Activated naive CD4-positive, alpha-beta T cell treated with anti-CD3 and anti-CD28 coated beads, Interleukin-2, amount 50 U/mL, for 16 hours (primary cell): Measurements from ENCODE around the gene KLHL17.
"Not testable (repeated sequence)": the region's sequence is repeated elsewhere in the genome, so short reads cannot be mapped to it uniquely, and the experiment has no call there.

Source experiments
- DNase-seq: peaks from one replicate; pipeline ENCODE4 v3.0.0-alpha.2; 2020

Gene KLHL17

DNA sequence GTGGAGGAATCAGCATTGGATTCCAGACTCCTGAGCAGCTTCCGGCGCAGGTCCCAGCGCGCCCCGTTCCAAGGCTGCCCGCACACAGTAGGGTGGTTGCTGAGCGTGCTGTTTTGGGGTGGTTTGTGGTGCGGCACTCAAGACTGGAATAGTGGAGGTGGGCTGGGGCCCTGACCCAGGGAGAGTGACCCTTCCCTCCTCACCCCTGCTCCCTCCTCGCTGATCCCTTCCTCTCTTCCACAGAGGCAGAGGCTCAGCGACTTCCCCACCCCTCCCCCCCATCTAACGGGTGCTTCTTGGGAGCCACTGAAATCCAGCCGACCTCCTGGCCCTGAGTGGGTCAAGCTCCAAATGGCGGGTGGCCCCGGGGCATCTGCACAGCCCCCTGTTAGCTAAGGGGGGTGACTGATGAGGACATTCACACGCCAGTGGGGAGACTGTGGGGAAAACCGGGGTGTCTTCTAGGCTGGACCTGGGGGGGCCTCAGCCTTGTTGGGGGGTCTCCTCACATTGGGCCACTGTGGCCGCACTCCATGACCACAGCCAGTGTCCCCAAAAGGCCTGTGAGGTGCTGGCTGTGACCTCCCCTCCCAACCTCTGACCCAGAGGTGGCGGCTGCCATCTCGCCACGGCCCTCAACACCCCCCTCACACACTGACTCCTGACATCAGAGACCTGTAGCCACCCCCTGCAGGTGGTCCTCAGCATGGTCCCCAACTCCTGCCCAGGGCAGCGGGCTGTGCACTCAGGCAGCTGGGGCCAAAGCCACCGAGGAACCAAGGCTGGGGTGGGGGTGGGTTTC is 43.4 kb downstream of the KLHL17 start:
- no peak for DNase-seq

DNA sequence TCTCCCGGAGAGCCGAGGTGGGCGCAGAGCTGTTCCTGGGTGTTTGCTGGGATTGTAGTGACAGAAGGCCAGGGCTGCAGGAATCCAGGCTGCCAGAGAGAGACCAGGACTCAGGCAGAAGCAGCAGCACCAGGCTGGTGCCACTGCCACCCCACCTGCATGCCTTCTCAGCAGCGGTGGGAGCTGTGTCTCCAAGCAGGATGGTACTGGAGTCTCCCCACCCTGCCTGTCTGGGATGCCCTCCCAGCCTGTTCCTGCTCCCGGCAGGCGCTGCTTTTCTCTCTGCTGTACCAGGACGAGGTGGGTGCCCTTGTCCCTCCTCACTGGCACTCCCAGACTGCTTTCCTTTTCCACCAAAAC is 44.0 kb downstream of the KLHL17 start:
- DNase-seq = no peak

DNA sequence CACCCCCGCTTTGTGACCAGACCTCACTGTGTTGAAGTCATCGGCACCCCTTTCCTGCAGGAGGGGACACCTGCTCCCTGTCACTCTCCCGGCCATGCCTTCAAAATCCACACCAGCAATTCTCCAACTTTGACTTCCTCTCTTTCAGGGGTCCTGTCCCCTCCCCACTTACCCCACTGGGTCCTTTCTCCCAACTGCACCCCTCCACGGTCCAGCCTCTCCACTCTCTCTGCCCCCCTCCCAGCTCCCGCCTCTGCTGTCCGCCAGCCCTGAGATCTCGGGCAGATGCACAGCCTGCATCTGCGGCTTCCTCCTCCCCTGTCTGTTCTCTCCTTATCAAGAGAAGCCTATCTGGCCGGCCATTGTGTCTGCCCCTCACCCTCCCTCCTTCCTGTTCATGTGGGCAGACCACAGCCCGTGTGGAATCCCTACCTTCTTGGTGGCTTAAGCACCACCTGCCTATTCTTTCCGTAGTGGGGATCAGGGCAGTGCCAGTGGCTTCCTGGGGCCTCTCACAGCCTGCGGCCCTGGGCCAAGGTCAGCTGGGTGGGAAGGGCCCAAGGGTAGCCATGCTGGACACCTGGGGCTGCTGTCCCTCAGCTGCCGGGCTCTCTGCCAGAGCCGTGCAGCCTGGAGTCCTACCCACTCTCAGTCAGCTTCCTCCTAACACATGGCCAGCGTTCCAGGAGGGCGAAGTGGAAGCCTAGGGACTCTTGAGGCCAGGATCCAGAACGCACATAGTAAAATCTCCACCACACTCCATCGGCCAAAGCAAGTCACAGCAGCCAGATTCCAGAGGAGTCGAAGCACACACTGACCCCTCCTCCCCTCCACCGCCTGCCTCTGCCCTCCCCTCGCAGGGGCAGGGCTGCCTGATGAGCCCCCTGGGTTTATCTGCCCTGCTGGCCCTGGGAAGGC is 44.7 kb downstream of the KLHL17 start:
- no peak for DNase-seq

DNA sequence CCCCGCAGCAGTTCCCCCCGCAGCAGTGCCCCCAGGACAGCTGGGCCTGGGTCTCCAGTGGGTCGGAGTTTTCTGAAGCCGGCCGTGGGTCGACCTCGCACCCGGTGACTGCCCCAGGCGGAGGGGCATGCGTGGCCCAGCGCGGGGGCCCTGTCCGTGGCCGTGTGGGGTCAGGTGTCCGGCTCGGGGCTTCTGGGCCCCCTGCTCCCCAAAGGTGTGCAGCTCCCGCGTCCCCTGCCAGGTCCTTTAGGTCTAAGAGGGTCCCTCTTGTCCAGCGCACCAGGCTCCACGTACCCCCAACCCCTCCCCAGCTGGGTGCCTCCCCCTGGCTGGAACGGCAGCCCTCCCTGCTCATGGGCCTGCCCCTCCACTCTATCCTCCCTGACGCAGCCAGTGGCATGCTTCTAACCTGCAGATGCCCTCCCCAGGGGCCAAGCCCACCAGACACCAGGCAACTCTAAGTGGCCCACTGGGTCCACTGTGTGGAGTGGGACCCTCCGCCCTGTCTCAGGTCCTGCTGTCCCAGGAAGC is 45.5 kb downstream of the KLHL17 start:
- no peak for DNase-seq

DNA sequence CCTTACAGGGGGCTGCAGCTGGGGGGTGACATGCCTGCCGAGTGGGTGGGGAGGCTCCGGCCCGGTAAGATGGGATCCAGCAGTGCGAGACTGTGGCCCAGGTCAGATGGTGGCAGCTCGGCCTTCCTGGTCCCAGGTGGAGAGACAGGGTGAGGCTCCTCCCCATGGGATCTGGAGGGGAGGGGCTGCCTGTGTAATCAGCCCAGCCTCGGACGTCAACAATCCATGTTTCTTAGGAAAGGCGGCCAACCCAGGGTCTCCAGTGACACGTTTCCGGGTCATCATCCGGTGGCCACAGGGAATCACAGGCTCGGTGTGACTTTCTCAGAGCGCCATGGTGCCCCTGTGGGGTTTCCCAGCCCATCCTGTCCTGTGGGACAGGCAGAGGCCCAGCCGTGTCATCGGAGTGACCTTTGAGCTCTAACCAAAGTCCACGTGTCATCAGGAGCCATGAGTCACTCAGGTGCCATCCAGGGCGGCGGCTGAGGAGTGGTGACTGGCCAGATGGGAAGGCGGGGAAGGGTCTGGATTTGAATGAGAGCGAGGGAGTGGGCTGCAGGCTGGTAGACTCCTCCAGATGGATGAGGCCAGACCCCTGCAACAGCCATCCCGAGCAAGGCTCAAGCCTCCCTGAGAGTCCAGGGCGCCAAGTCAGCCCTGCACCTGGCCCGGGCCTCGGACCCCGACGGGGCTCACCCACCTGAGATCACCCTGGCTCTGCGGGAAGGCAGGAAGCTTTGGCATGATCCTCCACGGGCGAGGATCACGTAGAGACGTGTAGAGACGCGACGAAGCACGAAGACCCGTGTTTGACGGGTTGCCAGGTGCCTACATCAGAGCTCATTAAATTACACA is 46.1 kb downstream of the KLHL17 start:
- no peak for DNase-seq

DNA sequence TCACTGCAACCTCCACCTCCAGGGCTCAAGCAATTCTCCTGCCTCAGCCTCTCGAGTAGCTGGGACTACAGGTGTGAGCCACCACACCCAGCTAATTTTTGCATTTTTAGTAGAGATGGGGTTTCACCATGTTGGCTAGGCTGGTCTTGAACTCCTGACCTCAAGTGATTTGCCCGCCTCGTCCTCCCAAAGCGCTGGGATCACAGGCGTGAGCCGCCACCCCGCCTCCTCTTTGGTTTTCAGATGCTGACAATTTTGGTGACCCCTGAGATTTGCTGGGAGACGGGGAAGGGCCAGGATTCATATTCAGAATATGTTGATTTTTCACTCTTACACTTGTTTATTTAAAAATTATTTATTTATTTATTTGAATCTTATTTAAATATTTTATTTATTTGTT is 49.7 kb downstream of the KLHL17 start:
- DNase-seq = not testable (repeated sequence)

DNA sequence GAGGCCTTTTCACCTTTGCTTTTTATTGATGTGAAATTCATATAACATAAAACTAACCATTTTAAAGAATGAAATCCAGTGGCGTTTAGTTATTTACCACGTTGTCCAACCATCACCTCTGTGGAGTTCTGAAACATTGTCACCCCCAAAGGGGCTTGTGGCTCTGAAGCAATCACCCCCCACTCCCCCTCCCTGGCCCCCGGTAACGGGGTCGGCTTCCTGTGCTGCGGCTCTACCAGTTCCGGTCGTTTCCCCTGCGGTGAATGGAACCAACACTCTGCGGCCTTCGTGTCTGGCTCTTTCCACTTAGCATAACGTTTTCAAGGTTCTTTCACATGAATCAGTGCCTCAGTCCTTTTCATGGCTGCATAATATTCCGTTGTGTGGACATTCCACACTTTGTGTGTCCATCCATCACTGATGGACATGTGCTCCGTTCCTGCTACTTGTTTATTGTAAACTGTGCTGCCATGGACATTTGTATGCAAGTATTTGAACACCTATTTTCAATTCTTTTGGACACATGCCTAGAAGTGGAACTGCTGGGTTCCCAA is 51.1 kb downstream of the KLHL17 start:
- DNase-seq = no peak

DNA sequence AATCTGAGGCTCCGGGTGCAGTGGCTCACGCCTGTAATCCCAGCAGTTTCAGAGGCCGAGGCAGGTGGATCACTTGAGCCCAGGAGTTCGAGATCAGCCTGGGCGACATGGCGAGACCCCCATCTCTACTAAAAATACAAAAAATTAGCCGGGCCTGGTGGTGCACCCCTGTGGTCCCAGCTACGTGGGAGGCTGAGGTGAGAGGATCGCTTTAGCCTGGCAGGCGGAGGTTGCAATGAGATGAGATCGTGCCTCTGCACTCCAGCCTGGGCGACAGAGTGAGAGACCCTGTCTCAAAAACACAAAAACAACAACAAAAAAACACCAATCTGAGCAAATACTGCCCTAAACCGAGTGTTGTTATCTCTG is 52.3 kb downstream of the KLHL17 start:
- not testable (repeated sequence) for DNase-seq

DNA sequence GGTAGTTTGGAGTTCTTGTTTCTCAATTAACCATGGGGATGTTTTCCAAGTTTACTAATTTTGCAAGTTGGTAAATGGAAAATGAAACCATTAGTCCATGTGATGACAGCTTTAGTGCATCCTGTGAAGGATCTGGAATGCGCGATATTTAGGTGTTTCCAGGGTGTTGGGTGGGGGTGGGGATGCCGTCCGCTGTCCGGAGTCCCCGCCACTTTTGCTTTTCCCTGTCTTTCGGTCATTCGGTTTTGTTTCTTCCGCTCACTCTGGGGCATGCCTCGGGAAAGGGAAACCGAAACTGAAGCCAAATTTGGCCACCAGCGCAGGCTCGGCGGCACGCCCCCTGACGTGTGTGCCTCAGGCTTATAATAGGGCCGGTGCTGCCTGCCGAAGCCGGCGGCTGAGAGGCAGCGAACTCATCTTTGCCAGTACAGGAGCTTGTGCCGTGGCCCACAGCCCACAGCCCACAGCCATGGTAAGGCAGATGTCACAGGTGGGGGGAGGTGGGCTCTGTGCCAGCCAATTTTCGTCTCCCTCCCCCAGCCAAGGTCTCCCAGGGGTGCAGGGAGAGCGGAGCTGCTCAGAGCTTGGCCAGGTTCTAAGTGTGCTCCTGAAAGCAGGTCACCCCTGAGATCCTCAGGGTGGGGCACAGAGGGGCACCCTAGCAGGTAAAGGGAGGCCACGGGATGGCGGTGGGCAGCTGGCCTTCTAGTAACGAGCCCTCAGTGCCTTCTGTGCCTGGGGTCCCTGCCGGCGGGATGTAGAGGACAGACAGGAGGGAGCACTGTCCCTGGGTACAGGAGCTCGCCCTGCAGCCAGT is 52.9 kb downstream of the KLHL17 start, which contains the start of gene ISG15:
Gene ISG15 (plus strand): TSS at position 393 of the 817 bp plus-strand sequence. CDS start 77 bp downstream, at position 470.
- peak; percentile 84 for DNase-seq

DNA sequence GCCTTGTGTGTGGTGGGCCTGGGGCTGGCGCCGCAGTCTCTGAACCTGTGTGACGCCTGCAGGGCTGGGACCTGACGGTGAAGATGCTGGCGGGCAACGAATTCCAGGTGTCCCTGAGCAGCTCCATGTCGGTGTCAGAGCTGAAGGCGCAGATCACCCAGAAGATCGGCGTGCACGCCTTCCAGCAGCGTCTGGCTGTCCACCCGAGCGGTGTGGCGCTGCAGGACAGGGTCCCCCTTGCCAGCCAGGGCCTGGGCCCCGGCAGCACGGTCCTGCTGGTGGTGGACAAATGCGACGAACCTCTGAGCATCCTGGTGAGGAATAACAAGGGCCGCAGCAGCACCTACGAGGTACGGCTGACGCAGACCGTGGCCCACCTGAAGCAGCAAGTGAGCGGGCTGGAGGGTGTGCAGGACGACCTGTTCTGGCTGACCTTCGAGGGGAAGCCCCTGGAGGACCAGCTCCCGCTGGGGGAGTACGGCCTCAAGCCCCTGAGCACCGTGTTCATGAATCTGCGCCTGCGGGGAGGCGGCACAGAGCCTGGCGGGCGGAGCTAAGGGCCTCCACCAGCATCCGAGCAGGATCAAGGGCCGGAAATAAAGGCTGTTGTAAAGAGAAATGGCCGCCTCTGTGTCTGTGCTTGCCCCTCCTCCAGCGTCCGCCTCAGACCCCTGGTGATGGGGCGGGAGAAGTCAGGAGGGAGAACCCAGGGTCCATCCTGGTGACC is 53.7 kb downstream of the KLHL17 start:
- DNase-seq = peak; percentile 48

DNA sequence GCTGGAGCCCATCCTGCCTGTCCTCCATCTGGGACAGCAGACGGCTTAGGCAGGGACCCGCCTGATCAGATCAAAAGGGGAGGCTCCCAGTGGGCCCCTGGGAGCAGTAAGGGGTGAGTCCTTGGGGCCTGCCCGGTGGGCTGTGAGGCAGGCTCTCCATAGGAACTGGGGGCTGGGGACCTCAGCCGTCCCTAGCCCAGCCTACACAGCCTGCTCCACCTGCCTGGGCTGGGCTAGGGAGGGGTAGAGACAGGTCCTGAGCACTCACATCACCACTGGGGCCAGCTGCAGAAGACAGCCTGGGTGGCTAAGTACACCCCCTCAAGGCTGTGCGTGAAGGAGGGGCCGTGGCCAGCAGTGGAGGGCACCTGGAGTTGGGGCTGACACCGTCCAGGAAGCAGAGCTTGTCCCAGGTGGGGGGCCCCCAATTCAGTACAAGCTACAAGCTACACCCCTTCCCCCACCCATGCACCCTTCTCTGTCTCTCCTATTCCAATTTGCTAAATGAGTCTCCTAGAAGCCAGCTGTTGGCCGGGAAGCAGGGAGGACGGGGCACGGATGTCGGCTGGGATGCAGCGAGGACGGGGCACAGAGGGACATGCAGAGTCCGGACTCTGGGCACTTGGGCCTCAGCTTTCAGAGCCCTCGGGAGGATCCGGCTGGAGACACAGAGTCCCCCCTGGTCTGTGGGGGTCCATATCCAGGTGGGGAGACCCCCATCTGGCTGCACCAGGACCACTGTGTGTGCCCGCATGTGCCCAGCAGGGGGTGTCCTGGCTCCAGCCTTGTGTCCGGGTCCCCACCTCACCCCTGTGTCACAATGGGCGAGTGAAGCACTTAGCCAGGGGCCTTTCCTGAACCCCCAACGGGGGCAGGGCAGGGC is 54.7 kb downstream of the KLHL17 start:
- no peak for DNase-seq
